8988T (cell line): Measurements from ENCODE around the gene STX18.
"Not testable (repeated sequence)": the region's sequence is repeated elsewhere in the genome, so short reads cannot be mapped to it uniquely, and the experiment has no call there.

Experiments
- DNase-seq: peaks from one replicate; pipeline ENCODE4 v3.0.0; 2011

STX18 gene

GRCh38 chr4:4474476-4474875, 67.4 kb downstream of the STX18 start:
- no peak for DNase-seq

DNA sequence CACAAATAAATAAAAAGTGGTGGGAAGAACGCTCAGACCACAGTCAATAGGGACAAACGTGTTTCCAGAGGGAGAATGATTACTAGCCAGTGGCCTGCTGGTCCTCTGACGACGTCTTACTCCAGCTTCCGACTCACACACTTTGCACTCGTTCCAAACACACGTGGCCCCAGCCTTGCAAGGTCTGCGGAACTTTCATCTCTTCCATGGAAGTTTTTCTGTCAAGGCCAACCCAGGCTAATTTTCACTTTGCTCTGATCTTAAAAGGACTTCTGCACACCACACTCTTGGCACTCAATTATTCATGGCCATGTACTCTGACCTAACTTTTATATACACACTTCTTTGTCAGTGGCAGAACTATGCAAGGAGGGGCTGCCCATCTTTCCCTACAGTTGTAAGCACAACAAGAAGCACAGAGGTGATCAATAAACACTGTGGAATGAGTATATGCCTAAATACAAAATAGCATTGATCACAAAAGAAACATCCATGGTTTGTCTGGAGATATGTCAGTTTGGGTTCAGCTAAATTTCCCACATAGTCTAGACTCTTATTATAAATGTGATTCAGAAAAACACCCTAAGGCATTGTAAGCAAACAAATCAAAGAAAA, 69.4 kb downstream of the STX18 start:
- DNase-seq = no peak

DNA sequence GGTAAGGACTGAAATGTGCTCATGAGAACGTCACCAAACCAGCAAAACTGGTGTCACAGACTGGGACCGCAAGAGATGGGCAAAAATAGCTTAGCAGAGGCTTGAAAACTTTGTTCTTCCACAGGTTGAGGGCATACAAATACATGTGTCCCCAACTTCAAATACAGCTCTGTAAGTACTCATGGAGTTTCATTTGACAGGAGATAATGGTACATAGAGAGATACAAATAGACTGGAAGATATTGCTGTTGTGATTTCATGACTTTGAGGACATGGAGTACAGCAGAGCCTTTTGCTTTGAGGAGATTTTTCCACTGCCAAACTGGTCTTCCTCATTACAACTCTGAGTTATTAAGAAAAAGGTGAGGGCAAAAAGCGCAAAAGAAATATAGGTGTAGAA, 70.7 kb downstream of the STX18 start:
- no peak for DNase-seq

GRCh38 chr4:4470208-4470607, 71.6 kb downstream of the STX18 start:
- no peak for DNase-seq

GRCh38 chr4:4465238-4465637, 76.6 kb downstream of the STX18 start:
- DNase-seq = not testable (repeated sequence)

DNA sequence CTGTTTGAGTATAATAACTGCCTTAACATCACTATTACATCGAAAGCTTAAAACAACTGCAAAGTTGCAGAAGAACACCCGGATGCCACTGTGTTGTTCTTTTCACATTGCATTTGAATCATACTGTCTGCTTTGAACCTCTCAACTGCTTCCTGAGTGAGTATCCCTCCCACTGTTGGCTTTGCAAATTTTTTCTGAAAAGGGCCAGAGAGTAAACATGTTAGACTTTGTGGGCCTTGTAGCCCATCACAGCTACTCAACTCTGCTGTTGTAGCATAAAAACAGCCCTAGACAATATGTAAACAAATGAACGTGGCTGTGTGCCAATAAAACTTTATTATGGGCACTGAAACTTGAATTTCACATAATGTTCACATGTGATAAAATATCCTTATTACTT, 78.9 kb downstream of the STX18 start:
- DNase-seq = no peak

GRCh38 chr4:4461850-4462249, 80.0 kb downstream of the STX18 start:
- DNase-seq = no peak

DNA sequence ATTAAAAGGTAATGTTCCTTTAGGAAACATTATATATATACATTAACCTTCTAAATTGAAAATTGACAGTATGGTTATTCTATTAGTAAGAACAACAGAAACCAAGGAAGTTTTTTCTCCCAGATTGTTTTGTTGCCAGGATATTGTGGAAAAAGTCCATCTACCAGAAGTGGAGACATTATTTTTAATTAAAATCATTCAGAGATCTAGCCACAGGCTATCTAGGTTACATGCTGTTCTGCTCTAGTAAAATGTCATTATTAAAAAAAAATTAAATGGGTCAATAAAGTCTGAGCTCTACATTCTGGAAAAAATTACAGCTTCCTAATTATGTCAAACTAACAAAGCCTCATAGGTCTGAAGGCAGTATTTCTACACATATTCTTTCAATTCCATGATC, 80.7 kb downstream of the STX18 start:
- no peak for DNase-seq

- no peak for DNase-seq
Observed at GRCh38 chr4:4460759-4461158, 81.1 kb downstream of the STX18 start.

DNA sequence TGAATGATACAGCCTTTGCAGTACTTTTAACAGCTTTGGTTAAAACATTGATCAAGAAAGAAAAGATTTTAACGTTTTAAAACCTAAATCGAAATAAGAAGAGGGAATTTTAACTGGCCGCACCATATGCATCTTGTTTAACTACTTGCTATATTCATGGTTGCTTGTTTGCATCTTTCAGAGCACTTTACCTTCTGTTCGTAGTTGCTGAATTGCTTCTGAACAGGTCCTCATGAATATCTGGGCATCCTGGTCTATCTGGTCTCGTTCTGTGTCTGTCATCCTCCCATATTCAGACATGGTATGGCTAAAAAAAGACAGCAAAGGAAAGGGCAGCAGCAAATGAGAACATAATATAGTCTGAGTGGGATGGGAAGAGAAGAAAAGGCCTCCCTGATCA, 82.7 kb downstream of the STX18 start:
- DNase-seq = no peak

DNA sequence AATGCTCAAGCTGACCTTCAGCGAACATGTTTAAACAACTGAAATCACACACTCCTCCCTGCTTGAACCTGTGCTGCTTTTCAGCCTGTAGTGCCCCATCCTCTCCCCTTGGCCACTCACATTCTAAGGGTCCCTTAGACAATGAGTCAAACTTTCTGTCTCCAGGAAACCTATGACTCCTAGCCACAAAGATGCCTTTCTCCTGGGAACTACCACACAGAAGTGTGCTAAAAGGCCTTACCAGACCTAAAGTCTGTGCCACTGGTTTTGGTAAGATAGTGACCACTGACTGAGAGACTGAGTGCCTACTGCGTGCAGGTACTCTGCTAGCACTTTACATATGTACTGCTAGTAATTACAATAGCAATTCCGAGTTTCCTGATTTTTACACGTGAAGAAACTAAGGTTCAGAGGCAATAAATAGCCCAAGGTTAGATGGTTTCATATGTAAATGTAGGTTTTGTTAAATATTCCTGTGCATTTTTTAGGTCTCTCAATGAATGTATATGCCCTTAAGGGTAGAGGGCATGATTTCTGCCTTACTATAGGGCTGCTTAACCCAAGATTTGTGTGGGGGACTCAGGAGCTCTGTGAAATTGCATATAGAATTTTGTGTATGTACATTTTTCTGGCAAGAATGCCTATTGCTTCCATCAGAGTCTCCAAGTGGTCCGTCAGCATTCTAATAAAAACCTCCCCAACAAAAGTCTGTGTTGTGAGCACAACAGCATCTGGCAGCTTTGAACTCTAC, 83.9 kb downstream of the STX18 start:
- DNase-seq = no peak

GRCh38 chr4:4456816-4457578, 84.9 kb downstream of the STX18 start:
- DNase-seq = no peak

DNA sequence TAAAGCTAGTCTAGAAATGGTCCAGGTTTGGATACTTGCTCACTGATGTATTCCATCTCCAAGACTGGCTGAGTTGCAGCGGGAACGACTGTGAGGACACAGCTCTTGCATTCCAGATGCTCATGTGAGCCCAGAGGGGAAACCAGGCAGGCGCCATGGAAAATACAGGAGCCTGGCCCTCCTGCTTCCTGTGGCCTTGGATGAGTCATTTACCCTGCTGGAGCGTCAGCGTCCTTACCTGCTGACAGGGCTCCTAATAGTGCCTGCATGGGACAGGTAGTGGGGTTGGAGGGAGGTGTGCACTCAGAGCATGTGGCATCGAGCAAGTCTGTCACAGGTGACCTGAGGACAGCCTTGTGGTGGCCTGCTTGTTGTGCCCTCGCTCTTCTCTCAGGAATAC, 85.5 kb downstream of the STX18 start:
- no peak for DNase-seq

DNA sequence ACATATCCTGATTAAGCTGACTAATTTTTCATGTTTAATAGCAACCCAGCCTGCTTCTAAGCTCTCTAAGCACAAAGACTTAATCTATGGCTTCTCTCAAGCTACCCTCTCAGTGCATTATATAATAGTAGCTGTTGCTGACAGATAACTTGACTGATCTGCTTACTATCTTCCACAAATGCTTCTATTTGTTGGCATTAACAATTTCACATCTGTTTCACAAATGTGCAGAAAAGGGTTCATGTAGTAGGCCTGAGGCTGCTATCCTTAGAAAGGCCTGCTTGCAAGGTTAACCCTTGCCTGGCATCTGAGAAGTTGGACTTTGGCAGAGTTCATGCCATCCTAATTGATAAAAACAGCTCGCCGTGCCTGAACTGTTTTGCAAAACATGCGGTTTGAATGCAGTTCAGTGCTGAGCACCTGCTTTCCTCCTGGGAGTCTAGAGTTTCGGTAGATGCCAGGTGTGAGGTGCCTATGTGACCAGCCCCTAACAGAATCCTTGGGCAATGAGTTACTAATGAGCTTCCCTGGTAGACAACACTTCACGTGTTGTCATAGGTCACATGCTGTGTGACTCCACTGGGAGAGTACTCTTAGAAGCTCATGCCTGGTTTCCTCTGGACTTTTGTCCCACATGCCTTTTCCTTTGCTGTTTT, 86.5 kb downstream of the STX18 start:
- DNase-seq = no peak

DNA sequence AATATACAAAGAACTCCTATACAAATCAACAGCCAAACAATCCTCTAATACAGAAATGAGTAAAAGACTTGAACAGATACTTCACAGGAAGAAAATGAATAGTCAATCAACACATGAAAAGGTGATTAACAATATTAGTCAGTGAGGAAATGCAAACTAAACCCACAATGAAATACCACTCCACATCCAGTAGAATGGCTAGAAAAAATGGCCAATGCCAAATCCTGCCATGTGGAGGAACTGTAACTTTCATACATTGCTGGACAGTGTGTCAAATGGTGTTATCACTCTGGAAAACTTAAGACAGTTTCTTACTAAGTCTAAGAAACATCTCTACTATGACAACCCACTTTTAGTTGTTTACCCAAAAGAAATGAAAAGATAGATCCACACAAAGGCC, 95.4 kb downstream of the STX18 start:
- DNase-seq = no peak

- DNase-seq = no peak
Observed at GRCh38 chr4:4443821-4444220, 98.0 kb downstream of the STX18 start.

GRCh38 chr4:4440333-4441061, 101.4 kb downstream of the STX18 start:
- no peak for DNase-seq

DNA sequence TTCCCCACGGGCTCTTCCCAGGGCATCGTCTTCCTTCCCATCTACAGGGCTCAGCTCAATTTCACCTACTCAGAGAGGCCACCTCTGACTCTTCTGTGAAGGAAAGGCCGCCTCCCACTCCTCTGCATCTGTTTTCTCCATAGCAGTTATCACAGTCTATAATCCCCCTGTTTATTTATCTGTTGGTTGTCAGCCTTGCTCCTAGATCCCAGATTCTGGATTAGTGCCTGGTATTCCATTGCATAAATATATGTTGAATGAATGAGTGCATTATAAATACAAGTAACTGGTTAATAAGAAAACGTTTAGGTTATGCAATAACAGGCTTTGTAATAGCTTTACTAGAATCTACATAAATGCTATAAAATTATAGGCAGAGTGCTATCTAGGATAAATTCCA, 102.1 kb downstream of the STX18 start:
- no peak for DNase-seq

- DNase-seq = no peak
Observed at GRCh38 chr4:4438891-4439290, 103.0 kb downstream of the STX18 start.

DNA sequence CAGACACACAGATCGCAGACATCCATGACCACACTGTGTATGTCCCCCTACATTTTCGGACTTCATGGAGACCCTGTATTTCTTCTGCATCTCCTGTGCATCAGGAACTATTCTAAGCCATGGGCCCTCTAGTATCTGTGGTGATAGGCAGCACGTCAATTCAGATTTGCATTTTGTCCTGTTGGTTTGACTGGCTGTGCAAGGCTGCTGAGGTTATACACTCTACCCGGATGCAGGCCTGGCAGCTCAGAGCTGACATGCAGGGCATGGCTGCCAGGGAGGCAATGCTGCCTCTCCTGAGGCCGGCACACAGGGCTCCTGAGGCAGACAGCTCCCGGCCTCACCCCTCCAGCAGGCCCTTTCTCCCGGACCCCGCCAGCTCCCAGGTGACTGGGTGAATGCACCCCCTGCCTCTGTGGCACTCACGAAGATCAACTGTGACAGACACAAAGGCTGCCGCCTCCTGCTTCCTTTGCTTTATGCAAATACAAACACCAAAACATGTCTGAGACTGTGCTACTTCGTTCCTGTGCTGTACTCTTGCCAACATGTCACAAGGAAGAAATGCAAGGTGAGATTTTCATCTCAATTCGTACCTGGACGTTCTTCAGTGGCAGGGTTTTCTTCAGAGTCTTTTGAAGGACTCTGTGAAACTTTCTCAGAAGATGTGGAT, 103.9 kb downstream of the STX18 start:
- no peak for DNase-seq

DNA sequence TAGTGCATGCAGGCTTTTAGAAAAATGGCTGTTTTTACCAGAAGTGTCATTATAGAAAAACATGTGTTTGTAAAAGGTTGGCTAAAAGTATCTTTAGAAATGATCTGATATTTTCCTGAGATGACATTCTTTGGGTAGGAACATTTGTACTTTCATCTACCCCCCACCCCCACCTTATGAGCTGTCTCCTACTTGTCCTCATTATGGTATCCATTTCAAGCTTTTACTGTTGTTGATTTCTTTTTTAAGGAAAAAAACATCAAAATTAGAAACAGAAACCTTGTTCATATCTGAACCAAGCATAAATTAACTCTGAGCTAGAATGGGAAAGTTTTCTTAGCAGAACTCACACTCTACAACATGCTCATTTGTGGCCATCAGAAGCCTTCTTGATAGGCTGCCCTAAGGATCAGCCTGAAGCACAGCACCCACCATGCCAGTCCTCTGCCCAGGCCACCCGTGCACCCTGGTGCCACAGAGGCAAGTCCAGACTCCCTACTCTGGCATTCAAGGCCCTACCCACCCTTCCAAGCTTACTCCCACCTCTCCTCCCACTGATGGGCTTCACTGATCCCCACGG, 105.5 kb downstream of the STX18 start:
- DNase-seq = no peak

- DNase-seq = no peak
Observed at GRCh38 chr4:4433941-4434340, 107.9 kb downstream of the STX18 start.
